Amniotic epithelial cell (primary cell): ENCODE results near the gene DBH.

Experiments used
- DNase-seq: peaks from one replicate; pipeline ENCODE4 v3.0.0-alpha.2; 2010; ENCODE audit warnings: low read depth

Gene DBH

DNA sequence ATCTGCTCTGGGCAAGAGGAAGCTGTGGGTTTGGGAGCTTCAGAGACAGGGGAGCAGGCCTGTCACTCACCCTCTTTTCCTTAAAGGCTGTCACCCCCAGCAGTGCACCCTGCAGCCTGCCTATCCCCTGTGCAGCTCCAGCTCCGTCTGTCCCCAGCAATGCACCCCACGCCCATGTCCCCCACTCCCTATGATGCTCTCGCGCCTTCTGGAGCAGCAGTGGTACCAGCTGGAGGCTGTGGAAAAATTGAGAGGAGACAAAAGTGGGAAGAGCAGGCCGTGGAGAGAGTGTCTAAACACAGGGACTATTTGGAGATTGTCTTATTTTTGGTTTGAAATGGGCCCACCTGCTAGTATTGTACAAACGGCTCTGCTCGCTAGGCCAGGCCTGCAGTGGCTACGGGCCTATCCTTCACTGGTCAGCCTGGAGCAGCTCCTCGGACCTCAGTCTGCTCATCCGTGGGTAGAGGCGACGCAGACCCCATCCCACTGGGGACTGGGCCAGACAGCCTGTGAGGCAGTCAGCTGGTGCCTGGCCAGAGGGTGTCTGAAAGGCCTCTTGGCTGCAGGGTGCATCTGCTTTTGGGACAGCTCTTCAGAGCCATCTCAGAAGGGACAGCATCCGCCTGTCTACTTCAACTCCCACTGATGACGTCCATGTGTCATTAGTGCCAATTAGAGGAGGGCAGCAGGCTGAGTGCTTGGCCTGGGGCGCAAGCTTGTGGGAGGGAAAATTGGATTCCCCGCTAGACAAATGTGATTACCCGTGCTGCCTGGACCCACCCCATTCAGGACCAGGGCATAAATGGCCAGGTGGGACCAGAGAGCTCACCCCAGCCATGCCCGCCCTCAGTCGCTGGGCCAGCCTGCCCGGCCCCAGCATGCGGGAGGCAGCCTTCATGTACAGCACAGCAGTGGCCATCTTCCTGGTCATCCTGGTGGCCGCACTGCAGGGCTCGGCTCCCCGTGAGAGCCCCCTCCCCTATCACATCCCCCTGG is at the start of gene DBH:
DBH (plus strand) TSS at position 831 of the 999 bp plus-strand sequence; CDS start at position 840, 9 bp downstream.
- no peak for DNase-seq

DNA sequence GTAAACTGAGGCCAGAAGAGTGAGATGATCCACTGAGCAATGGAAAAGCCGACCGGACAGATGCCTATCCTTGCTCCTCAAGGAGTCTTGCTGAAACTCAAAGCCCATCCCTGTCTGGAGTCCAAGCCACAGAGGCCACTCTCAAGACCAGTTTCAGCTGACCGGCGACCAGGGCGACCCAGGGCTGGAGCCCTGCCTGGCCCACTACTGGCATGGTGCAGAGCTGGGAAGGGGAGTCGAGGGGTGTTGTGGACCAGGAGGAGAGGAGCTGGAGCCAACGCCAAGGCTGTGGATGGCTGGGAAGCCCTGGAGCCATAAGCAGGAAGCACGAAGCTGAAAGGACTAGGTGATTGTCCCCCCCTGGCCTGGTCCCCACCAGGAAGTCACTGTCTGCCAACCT is 49.1 kb upstream of the DBH start:
- no peak for DNase-seq

DNA sequence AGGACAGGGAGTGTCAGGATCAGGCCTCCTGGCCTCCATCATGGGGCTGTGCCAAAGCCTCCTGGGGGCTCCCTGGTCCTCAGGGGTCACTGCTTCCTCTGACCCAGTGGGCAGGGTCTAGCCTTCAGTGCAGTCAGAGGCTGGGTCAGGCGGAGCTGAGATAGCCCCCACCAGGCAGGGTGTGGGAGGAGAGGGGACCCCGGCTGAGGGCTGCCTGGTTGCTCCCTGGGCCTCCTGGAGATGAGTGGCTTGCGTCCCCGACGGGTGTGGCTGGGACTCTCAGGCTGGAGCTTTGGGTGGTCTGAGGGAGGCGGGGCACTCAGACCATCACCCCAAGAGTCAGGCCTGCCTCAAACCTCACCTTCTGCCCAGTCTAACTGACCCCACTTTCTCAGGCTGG is 48.7 kb upstream of the DBH start:
- no peak for DNase-seq

DNA sequence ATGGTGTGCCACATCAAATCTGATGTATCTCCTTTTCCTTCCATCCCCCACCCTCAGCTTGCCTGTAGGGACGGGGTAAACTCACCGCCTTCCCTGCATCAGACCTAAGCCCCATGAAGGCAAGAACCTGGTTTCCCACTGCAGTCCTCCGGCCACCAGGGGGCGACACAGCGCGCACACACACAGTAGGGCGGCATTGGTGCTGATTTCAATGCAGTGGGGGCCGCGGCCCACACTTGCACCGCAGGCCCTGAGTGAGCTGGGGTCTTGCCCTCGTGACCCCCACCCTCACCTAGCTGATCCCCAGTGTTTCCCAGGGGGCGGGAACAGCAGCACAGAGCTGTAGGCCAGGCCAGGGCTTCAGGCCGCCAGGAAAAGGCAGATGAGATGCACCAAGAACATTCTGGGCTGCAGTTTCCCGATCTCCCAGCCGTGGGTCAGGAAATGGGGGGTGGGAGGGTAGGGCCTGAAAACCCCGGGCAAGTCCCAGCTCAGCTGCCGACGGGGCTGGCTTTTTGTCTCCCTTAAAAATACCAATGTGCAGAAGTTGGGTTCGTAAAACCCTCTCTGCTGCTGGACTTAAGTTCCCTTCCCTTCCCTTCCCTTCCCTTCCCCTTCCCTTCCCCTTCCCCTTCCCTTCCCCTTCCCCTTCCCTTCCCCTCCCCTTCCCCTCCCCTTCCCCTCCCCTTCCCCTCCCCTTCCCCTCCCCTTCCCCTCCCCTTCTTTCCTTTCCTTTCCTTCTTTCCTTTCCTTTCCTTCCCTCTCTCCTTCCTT is 46.5 kb upstream of the DBH start:
- DNase-seq: no peak

DNA sequence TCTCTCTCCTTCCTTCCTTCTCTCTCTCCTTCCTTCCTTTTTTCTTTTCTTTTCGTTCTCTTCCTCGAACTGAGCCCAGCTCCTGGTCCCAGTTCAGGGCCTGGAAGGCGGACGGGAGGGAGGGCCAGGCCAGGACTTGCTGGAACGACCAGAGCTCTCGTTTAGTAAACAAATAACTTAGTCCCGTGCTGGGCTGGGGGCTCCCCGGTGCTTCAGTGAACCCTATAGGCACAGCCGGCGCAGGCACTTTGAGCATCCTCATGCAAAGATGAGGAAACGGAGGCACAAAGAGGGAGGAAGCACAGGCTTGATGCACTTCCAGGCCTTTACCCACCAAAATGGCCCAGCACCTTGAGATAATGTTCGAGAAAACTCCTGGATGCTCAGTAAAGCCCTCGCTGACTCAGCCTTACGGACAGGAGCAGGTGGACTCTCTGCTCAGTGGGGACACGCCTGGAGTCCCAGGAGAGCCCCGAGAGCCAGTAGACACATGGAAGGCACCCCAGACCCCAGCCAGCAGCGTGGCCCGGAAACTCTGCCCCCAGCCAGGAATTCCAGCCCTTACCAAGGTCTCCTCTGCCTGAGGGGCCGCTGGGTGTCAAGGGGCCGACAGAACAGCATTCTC is 45.8 kb upstream of the DBH start:
- no peak for DNase-seq

DNA sequence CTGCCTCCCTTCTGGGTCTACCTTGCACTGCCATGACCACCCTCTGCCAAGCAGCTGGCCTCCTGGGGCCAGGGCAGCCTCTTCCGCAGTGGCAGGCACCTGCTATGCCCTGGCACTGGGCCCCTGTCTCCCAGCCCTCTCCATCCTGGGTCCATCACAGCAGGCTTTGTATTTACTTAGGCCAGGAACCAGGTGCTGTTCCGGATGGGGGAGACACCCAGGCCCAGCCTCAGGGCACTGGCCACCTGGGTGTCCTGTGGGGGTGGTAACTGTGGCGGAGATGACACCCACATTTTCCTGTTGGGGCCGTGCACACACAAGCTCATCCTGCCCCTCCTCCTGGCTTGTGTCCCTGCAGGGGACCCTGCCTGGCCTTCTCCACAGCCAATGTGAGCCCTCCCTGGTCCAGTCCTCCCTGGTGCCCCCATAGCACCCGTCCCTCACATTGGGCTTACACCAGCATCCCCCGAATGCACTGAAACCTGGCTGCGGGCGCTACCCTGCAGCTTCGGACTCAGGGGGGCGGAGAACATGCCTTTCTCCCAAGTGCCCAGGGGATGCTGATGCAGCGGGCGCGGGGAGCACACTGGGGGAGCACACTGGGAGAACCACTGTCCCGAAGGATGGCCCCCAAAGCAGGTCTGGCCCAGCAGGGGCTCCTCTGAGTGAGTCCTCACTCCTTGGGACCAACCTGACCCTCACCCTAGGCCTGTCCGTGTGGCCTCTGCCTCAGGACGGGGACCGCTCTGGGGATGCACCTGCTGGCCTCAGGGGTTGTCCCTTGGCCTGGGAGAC is 44.9 kb upstream of the DBH start:
- DNase-seq: no peak

DNA sequence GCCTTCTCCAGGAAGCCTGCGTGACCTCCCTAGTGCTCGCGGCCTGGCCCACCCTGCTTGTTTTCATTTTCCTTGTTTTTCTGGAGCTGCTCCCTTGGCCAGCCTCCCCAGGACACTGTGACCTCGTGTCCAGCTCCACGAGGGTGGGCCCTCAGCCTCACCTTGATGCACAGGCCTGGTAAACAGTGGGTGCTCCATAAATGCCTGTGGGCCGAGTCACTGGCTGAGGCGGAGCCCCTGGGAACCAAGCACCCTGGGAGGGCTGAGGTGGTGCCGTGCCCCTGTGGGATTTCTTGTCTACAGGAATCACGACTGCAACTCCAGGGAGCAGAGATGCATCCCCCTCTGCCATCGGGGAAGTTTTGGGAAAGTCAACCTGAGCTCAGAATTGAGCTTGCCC is 44.2 kb upstream of the DBH start:
- DNase-seq: no peak

DNA sequence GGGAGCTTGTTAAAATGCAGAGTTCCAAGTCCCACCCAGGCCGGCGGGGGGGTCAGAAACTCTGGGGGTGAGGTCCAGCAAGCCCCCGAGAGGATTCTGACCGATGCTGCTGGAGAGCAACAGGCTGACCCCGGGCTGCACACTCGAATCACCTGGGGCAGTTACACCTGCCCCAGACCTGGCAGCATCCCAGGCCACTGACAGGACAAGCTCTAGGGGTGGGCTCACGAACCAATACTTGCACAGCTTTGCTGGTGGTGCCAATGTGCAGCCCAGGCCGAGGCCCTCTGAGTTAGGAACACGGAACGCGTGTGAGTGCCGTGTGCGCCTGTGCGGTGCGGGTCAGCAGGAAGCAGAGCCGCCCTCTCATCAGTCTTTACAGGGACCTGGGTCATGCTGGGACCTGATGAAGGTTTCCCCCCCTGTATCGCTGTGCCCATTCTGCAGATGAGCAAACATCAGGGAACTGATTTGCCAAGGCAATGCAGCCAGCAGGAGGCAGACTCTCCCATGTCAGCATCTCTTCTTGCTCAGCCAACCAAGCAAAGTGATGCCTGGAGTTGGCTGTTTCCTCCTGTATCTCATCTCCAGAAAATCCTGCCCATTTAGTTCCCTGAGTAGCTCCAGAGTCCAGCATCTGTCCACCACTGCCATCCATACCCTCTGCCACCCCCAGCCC is 43.3 kb upstream of the DBH start:
- DNase-seq: peak; percentile 16

DNA sequence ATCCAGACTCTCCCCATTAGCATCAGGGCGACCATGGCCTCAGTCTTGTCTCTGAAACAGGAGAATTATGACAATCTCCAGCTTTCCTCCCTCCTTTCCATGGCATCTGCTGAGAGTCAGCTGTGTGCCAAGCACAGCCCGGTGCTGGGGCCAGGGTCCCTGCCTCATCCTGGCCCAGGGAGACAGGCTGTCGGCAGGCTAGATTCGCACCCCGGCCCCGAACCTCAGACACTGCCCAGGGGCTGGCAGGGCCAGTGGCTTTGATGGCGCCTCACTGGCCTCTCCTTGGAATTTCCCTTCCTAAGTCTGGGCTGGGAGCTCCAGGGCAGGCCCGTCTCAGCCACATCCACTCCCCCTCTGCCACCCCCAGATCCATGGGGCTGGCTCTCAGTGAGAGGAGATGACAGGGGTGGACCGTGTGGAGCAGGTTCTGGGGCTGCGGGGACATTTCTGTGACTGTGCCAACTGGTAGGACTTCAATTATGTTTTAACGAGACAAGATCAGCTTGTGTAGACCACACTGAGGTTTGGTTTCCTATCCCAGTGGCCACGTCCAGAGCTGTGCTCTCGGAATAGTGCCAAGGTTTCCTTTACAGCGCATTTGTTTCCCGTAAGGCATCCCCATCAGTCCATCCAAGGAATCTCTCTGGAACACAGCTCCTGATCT is 42.4 kb upstream of the DBH start:
- no peak for DNase-seq

DNA sequence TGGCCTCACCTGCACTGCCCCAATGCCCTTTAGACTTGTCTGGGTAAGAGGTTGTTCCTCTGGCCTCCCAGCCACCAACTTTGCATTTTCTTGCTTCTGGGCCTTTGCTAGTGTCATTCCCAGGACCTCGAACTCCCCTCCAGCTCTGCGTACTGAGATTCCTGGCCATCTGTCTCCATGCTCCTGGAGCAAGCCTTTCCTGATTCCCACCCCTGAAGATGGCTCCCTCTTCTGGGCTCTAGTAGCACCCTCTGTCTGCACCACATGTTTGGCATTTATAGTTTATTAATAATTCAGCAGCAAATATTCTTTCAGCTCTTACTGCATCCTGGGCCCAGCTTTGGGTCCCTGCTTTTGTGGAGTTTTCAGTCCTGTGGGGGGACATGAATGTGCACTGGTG is 41.9 kb upstream of the DBH start:
- no peak for DNase-seq

DNA sequence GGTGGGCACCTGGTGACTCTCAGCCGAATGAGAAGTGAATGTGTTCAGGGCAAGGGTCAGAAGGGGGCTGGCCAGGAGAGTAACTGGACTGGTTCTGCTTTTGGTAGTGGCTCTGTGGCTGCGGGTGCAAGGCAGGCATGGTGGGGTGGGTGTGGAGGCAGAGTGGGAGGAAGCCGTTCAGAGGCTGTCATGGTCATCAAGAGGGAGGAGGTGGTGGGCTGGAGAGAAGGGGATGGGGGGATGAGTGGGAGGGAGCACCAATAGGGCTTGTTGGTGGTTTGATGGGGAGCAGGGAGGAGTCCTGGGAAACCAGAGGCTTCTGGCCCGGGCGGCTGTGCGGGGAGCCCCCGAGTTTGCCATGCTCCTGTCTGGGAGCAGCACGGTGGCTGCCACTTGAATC is 40.3 kb upstream of the DBH start:
- no peak for DNase-seq

DNA sequence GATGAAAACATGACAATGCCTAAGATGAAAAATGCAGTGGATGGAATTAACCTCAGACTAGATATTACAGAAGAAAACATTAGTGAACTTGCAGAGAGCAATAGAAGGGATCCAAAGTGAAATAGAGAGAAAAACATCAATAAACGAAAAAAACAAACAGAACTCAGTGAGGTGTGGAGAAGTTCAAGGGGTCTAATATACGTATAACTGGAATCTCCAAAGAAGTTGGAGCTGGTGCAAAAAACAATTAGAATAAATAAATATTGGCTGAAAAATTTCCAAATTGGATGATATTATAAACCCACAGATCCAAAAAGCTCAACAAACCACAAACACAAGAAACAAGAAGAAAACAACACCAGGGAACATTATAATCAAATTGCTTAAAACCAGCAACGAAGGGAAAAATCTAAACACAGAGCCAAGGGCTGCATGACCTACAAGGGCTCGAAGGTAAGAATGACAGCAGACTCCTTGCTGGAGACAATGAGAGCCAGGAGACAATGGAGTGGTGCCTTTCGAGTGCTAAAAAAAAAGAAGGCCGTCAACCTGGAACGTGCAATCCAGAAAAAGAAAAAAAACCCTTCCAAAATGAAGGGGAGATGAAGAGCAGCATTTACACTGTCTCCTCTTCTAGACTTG is 38.7 kb upstream of the DBH start:
- peak; percentile 27 for DNase-seq

DNA sequence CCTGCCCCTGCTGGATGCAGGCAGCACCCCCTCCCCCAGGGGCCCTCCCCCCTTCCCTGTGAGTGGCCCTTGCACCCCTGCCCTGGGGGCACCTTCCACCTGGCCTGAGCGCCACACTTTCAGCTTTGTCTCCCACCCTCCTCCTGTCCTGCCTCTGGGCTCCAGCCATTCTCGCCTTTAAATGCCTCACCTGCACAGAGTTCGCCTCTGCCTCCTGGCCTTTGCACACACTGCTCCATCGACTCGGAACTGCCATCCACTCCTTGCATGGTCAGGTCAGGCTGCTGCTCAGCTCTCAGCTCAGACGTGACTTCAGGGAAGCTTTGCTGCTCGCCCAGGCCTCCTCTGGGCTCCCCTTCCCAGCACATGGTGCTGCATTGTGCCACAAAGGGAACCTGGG is 37.2 kb upstream of the DBH start:
- DNase-seq: no peak

DNA sequence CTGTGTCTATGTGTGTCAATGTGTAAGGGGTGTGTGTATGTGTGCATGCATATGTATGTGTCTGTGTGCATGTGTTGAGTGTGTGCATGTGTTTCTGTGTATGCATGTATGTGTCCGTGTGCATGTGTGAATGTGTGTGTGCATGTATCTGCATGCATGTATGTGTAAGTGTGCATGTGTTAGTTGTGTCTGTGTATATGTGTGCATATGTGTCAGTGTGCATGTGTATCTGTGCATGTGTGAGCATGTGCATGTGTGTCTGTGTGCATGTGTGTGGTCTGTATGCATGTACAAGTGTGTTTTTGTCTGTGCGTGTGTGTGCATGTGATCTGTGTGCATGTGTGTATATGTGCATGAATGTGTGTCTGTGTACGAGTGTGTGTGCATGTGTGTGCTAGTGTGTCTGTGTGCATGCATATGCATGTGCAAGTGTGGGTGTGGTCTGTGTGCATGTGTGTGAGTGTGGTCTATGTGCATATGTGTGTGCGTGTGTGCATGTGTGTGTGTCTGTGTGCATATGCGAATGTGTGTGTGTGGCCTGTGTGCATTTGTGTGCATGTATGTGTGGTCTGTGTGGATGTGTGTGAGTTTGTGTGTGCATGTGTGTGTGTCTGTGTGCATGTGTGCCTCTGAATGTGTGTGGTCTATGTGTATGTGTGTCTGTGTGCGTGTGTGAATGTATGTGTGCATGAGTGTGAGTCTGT is 36.5 kb upstream of the DBH start:
- DNase-seq: no peak

DNA sequence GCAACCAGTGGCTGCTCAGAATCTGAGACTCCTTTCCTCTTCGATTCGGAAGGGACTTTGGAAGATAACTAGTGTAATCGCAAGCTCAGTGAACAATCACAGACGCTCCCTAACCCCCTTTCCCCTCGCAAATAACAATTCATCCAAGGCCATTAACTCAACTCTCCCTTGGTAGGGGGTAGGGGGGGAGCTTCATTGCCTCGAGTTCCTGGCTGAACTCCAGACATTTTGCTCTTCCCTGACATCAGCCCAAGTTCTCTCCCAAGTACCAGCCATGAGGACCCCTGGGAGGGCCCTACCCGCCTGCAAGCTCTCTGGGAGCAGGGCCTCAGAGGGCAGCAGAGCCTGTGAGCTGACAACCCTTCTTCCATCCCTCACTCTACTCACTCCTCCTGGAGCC is 35.4 kb upstream of the DBH start:
- DNase-seq: no peak

DNA sequence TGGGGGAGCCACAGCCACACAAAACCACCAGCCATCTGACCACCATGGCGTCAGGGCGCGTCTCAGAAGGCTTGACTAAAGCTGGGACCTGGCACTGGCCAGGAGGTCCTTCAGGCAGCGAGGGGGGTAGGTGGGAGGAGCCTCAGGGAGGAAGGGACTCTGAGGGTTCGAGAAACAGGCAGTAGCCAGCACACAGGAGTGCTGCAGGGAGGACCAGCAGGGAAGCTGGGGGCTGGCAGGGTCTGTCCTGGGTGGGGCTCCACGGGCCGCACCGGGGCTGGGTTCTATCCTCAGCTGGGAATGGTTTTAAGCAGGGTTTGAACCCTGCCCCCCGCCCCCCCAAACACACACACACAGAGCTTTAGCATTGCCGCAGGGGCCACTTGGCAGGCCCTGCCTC is 34.4 kb upstream of the DBH start:
- DNase-seq: no peak

DNA sequence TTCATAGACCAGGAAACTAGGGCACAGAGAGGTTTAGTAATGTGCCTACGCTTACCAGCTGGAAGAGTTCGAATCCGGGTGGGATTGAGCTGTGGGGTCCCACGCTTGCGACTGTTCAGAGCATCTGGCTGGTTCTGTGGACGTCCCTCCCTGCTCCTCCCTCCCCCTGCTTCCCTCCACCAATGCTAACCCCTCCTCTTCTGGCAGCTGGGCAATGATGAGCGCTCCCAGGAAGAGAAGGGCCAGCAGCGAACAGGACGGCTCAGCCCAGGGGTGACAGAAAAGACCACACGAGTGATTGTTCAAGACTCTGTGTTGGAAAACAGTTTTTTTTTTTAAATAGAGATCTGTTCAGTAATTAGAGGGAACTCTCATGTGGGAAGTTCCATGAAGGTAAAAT is 33.9 kb upstream of the DBH start:
- DNase-seq: no peak

DNA sequence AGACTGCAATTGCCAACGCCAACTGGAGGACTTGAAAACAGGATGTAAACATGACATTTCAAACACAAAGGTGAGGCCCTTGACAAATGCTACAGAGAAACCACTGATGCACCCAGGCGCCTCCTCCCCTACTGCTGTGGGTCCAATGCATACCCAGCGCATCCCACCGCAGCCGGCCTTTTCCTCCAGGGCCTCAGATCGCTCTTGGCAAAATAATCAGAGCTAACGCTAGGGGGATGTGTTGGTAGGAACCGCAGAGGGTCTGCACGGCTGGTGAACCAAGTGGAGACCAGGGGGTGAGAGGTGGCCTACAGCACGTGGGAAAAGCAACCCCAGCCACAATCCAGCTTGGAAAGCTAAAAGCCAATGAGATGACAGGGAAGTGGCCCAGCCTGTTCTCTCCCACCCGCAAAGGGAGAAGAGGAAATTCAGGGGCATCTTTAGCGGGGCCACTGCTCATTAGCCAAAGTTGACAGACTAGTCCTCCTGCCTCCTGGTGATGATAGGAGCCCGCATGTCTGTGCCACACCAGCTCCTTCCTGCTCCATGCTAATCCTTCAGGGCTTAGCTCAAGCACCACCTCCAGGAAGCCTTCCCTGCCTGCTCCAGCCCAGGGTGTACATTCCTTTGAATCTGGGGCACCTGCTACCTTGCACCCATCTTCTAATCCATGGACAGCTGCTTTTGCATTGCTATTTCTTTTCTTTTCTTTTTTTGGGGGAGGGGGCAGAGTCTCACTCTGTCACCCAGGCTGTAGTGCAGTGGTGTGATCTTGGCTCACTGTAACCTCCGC is 32.8 kb upstream of the DBH start:
- DNase-seq: no peak

DNA sequence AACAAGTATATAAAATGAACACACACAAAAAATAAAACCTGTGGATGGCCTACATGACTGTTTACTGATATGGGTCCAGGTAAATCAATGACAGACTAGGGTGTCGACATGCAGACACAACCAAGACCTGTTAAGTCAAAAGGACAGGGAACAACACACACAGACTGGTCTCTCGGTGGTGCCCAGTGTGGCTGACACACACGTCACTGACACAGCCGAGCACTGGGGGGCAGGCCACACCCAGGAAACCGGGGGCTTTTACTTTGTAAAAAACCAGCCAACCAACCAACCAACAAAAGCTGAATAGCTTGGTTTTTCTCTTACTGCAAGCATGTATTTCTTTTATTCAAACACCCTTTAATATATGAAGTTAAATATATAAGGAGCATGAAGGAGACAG is 31.9 kb upstream of the DBH start:
- no peak for DNase-seq
